ENCODE data around the gene PRR13. TPM values are rescaled to one million over a fixed set of nuclear protein-coding genes. Genes with fewer than 3 reads are reported as not detected.
"Not testable (repeated sequence)": the region's sequence is repeated elsewhere in the genome, so short reads cannot be mapped to it uniquely, and the experiment has no call there.

PRR13 gene
- polyA plus RNA-seq, 4 donors = 67.9 to 183 (median 175) TPM

- DNase-seq (ENCODE audit: low read depth in 4 of 4, low spot score in 3 of 4) = no peak
These were observed 10.3 kb upstream of the PRR13 start for GRCh38 chr12:53431187-53431586.

GRCh38 chr12:53435326-53435725, 6.2 kb upstream of the PRR13 start:
- not testable (repeated sequence) for DNase-seq (ENCODE audit: low read depth in 4 of 4, low spot score in 3 of 4)

- DNase-seq (ENCODE audit: low read depth in 4 of 4, low spot score in 3 of 4) = not testable (repeated sequence)
These were observed 2.0 kb upstream of the PRR13 start for GRCh38 chr12:53439582-53439981.

- no peak for DNase-seq (ENCODE audit: low read depth in 4 of 4, low spot score in 3 of 4)
These were observed 2.4 kb downstream of the PRR13 start for GRCh38 chr12:53443955-53444354.

DNA sequence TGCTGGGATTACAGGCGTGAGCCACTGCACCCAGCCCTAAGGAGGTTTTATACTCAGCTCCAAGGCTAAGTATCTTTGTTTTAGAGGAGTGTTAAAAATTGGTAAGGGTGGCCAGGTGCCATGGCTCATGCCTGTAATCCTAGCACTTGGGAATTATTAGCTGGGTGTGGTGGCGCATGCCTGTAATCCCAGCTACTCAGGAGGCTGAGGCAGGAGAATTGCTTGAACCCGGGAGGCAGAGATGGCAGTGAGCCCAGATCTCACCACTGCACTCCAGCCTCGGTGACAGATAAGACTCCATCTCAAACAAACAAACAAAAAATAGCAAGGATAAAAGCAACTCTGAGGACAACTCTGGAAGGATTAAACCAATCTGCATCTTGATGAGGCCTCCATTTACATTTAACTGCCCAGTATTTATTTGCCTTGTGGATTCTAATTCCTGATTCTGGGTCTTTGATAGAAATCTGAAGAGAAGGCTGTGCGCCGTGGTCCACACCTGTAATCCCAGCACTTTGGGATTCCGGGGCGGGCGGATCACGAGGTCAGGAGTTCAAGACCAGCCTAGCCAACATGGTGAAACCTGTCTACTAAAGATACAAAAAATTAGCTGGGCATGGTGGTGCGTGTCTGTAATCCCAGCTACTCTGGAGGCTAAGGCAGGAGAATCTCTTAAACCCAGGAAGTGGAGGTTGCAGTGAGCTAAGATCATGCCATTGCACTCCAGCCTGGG, 3.2 kb downstream of the PRR13 start:
- DNase-seq (ENCODE audit: low read depth in 4 of 4, low spot score in 3 of 4) = not testable (repeated sequence)

GRCh38 chr12:53450936-53451335, 9.4 kb downstream of the PRR13 start:
- DNase-seq (ENCODE audit: low read depth in 4 of 4, low spot score in 3 of 4) = no peak

DNA sequence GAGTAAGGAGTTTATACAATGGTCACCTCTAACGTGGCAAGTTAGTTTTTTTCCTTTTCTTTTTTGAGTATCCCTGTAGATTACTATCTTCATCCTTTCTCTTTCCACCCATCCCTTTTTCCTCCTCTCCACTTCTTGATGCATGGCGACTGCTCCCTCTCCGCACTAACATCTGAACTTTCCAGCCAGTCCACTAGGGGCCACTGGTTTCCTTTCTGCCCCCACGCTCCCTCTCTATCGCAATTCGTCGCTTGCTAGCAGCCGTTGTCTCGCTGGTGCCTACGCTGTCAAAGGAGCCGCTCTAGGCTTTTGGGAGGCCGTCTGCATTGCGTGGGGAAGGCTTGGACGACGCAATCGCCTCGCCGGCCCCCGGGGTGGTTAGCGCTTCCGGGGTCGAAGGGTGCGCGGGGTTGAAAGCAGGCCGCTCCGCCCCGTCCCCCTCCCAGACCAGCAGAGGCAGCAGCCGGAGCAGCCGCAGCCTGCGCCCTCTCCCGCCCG, 10.2 kb downstream of the PRR13 start, which contains the start of gene PCBP2:
PCBP2 (plus strand) TSS at position 442 of the 498 bp plus-strand sequence. CDS start 2,699 bp downstream, outside the sequence.
- DNase-seq (ENCODE audit: low read depth in 4 of 4, low spot score in 3 of 4) = peak; percentile 95 to 99 (median 97)

GRCh38 chr12:53452159-53453077, 10.9 kb downstream of the PRR13 start:
- peak in 3 of 4 donors; percentile 70 to 73 (median 72) for DNase-seq (ENCODE audit: low read depth in 4 of 4, low spot score in 3 of 4)

DNA sequence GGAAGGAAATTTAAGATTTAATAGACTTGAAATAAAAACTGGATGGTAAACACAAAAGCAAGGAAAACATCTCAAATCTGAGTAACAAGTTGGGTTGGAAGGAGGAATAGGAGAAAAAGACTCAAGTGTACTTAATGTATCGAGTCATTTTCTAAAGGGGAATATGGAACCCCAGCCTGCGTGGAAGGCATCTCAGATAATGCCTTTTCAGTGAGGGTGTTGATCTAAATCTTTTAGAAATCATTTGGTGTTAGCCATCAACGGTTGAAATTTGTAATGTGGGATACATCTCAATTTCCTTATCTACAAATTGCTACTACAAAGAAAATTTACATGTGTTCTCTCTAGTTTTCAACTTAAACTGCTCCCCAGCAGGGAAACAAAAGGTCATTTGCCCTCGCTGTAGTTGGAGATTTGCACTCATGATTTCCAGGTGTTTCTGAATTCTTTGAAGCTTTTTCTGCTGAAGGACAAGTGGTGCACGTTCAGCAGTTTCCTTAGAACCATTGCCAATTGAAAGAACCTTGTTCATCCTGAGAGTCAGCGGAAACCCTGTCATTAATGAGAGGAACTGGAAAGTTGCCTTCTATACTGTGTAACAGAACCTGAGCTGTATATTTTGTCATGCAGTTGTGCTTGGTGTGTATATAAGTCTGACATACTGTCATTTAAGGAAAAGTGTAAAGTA, 12.6 kb downstream of the PRR13 start:
- DNase-seq (ENCODE audit: low read depth in 4 of 4, low spot score in 3 of 4) = no peak

- no peak for DNase-seq (ENCODE audit: low read depth in 4 of 4, low spot score in 3 of 4)
These were observed 13.2 kb downstream of the PRR13 start for GRCh38 chr12:53454707-53455106.

DNA sequence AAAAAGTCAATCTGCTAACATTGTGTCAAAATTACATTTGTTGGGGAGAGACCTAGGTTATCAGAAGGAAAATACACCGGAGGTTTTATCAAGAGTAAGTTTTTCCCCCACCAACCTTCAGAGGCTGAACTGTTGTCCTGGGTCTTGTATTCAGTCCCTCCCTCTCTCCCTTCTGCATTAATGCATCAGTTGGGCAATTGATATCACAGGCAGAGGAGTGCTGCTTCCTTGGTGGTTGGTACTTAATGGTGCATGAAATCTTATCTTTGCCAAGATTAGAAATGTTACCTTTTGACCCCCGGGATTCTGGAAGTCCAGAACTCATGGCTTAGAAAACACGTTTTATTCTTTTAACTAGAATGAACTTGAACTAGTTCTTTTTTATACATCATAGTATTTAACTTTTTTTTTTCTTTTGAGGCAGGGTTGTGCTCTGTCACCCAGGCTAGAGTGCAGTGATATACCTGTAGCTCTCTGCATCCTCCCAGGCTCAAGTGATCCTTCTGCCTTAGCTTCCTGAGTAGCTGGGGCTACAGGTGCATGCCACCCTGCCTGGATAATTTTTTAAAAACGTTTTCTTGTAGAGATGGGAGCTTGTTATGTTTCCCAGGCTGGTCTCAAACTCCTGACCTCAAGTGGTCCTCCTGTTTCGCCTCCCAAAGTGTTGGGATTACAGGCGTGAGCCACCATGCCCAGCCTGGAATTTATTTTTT, 15.3 kb downstream of the PRR13 start:
- no peak for DNase-seq (ENCODE audit: low read depth in 4 of 4, low spot score in 3 of 4)

GRCh38 chr12:53459097-53459496, 17.6 kb downstream of the PRR13 start:
- DNase-seq (ENCODE audit: low read depth in 4 of 4, low spot score in 3 of 4) = no peak

GRCh38 chr12:53461059-53461458, 19.5 kb downstream of the PRR13 start:
- DNase-seq (ENCODE audit: low read depth in 4 of 4, low spot score in 3 of 4) = no peak

- no peak for DNase-seq (ENCODE audit: low read depth in 4 of 4, low spot score in 3 of 4)
These were observed 20.1 kb downstream of the PRR13 start for GRCh38 chr12:53461591-53461990.

DNA sequence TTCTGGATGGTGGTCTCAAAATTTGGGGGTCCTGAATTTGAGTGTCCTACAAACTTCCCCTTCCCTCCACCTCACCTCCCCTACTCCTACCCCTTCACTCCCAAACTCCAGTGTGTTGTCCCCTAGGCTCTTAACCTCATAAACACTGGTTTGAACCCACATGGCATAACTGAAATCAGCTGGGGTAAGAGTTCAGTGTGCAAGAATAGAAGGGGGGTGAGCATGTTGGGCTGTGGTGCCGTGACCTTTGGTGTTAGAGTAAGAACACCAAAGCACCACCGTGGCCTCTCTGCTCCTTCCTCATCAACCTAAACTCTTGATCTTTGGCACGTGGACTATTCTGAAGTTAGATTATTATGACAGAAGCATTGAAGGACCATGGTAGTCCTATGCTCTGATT, 21.4 kb downstream of the PRR13 start:
- no peak for DNase-seq (ENCODE audit: low read depth in 4 of 4, low spot score in 3 of 4)

- DNase-seq (ENCODE audit: low read depth in 4 of 4, low spot score in 3 of 4) = no peak
These were observed 22.4 kb downstream of the PRR13 start for GRCh38 chr12:53463802-53464560.

GRCh38 chr12:53464685-53465418, 23.3 kb downstream of the PRR13 start:
- no peak for DNase-seq (ENCODE audit: low read depth in 4 of 4, low spot score in 3 of 4)

GRCh38 chr12:53465679-53466078, 24.1 kb downstream of the PRR13 start:
- DNase-seq (ENCODE audit: low read depth in 4 of 4, low spot score in 3 of 4) = no peak

DNA sequence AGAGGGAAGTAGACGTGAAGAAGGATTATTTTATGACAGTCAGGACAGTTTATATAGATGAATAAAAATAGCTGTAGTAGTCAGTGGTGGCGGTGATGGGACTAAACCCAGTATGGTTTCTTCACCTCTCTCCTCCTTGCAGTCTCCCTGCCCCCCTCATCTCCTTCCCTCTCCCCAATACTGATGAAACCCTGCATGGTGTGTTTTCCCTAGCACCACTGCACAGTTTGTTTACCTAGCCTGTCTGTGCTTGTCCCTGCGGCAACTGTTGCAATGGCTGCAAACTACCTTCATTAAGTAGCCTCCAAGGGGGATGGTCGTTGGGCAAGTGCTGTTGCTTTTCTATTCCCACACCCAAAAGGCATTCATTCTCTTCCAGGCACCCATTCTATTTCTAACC, 25.1 kb downstream of the PRR13 start:
- DNase-seq (ENCODE audit: low read depth in 4 of 4, low spot score in 3 of 4) = no peak
